ENCODE data around the gene COL7A1.

The COL7A1 gene

GRCh38 chr3:48588230-48588629 is 6.9 kb downstream of the COL7A1 start:
- no peak for DNase-seq

GRCh38 chr3:48587686-48588085 is 7.4 kb downstream of the COL7A1 start:
- DNase-seq, result peak; percentile 9

- DNase-seq, result no peak
Measured at GRCh38 chr3:48585411-48585810, 9.7 kb downstream of the COL7A1 start.

GRCh38 chr3:48584836-48585235 is 10.3 kb downstream of the COL7A1 start:
- DNase-seq, result no peak

GRCh38 chr3:48581621-48582481 is 13.3 kb downstream of the COL7A1 start:
- DNase-seq, result no peak

- no peak for DNase-seq
Measured at GRCh38 chr3:48576647-48577046, 18.5 kb downstream of the COL7A1 start.

- no peak for DNase-seq
Measured at GRCh38 chr3:48575366-48575765, 19.8 kb downstream of the COL7A1 start.

GRCh38 chr3:48573973-48574585 is 21.1 kb downstream of the COL7A1 start:
- no peak for DNase-seq

GRCh38 chr3:48572517-48572916 is 22.6 kb downstream of the COL7A1 start:
- no peak for DNase-seq

- DNase-seq, result no peak
Measured at GRCh38 chr3:48571938-48572337, 23.2 kb downstream of the COL7A1 start.

GRCh38 chr3:48569808-48570450 is 25.2 kb downstream of the COL7A1 start:
- DNase-seq, result no peak

- no peak for DNase-seq
Measured at GRCh38 chr3:48569400-48569799, 25.7 kb downstream of the COL7A1 start.

GRCh38 chr3:48568476-48568875 is 26.7 kb downstream of the COL7A1 start:
- no peak for DNase-seq

- DNase-seq, result no peak
Measured at GRCh38 chr3:48567500-48567899, 27.6 kb downstream of the COL7A1 start.

GRCh38 chr3:48567090-48567489 is 28.0 kb downstream of the COL7A1 start:
- no peak for DNase-seq

GRCh38 chr3:48566401-48566760 is 28.7 kb downstream of the COL7A1 start:
- no peak for DNase-seq

GRCh38 chr3:48565591-48566400 is 29.3 kb downstream of the COL7A1 start:
- DNase-seq, result peak; percentile 30

GRCh38 chr3:48565186-48565585 is 29.9 kb downstream of the COL7A1 start:
- no peak for DNase-seq

- DNase-seq, result no peak
Measured at GRCh38 chr3:48564667-48565066, 30.5 kb downstream of the COL7A1 start.

- no peak for DNase-seq
Measured at GRCh38 chr3:48564022-48564421, 31.1 kb downstream of the COL7A1 start.

GRCh38 chr3:48563382-48563918 is 31.7 kb downstream of the COL7A1 start, which contains the start of gene UCN2:
TSS of gene UCN2 (minus strand) at chr3:48563781. CDS start at chr3:48563124, 657 bp downstream.
- no peak for DNase-seq

- DNase-seq, result no peak
Measured at GRCh38 chr3:48562367-48563095, 32.6 kb downstream of the COL7A1 start.
